A673 (cell line): ENCODE data around the gene SMYD3. TPM values are rescaled to one million over a fixed set of nuclear protein-coding genes. Genes with fewer than 3 reads are reported as not detected.

Source experiments
- BruUV-seq: library from RNA; stranded (reverse); fragments of 400-500 nt; replicated peaks from 2 replicates; lab custom pipeline; 2021; lab: Mats Ljungman, UMichigan
- CTCF ChIA-PET: fragments of 300-600 bp; sonication (Branson Sonifier 250); formaldehyde crosslinking; loops from one replicate; lab custom pipeline; 2022; ENCODE audit warnings: antibody characterized with exemption; lab: Charles Lee
- POLR2A ChIA-PET: fragments of 300-600 bp; sonication (Branson Sonifier 250); formaldehyde crosslinking; loops from one replicate; lab custom pipeline; 2022; ENCODE audit warnings: antibody characterized with exemption; ENCODE audit not compliant: low non-redundant PET; lab: Charles Lee
- DNase-seq: peaks from one replicate; pipeline ENCODE4 v3.0.0-alpha.2; 2015; ENCODE audit warnings: low spot score
- H3K27ac ChIP-seq: fragments of 200-600 bp; sonication (generic); 2 replicates; pipeline ENCODE4 v1.5.1; 2016; ENCODE audit warnings: mixed run types, low read depth, mild to moderate bottlenecking, mixed read lengths, antibody characterized with exemption, low read length; ENCODE audit not compliant: poor library complexity, severe bottlenecking
- H3K27me3 ChIP-seq: fragments of 200-600 bp; sonication (generic); replicated peaks from 2 replicates; pipeline ENCODE4 v1.6.1; 2017; ENCODE audit warnings: mixed run types, low read depth, mild to moderate bottlenecking, mixed read lengths, antibody characterized with exemption, low read length; ENCODE audit not compliant: insufficient read depth, poor library complexity
- H3K36me3 ChIP-seq: fragments of 200-600 bp; sonication (generic); 2 replicates; pipeline ENCODE4 v1.6.1; 2016; ENCODE audit warnings: mixed run types, mild to moderate bottlenecking, mixed read lengths, antibody characterized with exemption, low read length; ENCODE audit not compliant: insufficient read depth, poor library complexity, severe bottlenecking
- H3K4me1 ChIP-seq: fragments of 200-600 bp; sonication (generic); 2 replicates; pipeline ENCODE4 v1.6.1; 2017; ENCODE audit warnings: mixed run types, mild to moderate bottlenecking, mixed read lengths, antibody characterized with exemption, low read length; ENCODE audit not compliant: insufficient read depth, poor library complexity, severe bottlenecking
- H3K4me3 ChIP-seq: fragments of 200-600 bp; sonication (generic); 2 replicates; pipeline ENCODE4 v1.5.1; 2016; ENCODE audit warnings: low read depth, mixed run types, mild to moderate bottlenecking, mixed read lengths, low read length; ENCODE audit not compliant: poor library complexity, severe bottlenecking
- H3K9me3 ChIP-seq: fragments of 200-600 bp; sonication (generic); 2 replicates; pipeline ENCODE4 v1.6.1; 2016; ENCODE audit warnings: mixed run types, low read depth, mild to moderate bottlenecking, mixed read lengths, antibody characterized with exemption, low read length; ENCODE audit not compliant: poor library complexity, severe bottlenecking
- CTCF ChIP-seq: fragments of 300-800, 200-600 bp; sonication (generic); conservative IDR thresholded peaks from 2 replicates; pipeline ENCODE4 v1.5.1; 2017; ENCODE audit warnings: low read depth, mild to moderate bottlenecking, antibody characterized with exemption, low read length, moderate library complexity, mixed read lengths
- EZH2 ChIP-seq: fragments of 200-600 bp; sonication (generic); IDR thresholded peaks from 2 replicates; pipeline ENCODE4 v1.6.1; 2017; ENCODE audit warnings: borderline replicate concordance, low read depth, mild to moderate bottlenecking, mixed read lengths, antibody characterized with exemption, low read length; ENCODE audit not compliant: poor library complexity, severe bottlenecking
- intact Hi-C: fragments of 100-400 bp; cut with micrococcal nuclease; formaldehyde crosslinking; loops from one replicate; pipeline ENCODE4 v1.10.0; 2022; ENCODE audit not compliant: unreplicated experiment
- total RNA-seq: library from RNA; stranded (reverse); gene quantifications from 2 replicates; pipeline ENCODE4 v1.2.3, GENCODE V29; 2021

Gene SMYD3
- total RNA-seq, 1 experiment from 2014 or later = 29.0 TPM

GRCh38 chr1:245717611-245718010, 789.5 kb downstream of the SMYD3 start:
- H3K4me3 ChIP-seq = no peak overlapping the region
- no peaks in the 10 kb centered on the region for H3K4me1 ChIP-seq
- H3K36me3 ChIP-seq = no peaks in the 10 kb centered on the region
- TF ChIP-seq CTCF = no peak
- no peak for TF ChIP-seq EZH2
- H3K27me3 ChIP-seq = no peaks in the 10 kb centered on the region
- intact Hi-C loops = no loop called here
- H3K9me3 ChIP-seq = no peaks in the 10 kb centered on the region
- ChIA-PET CTCF (no interaction called here), POLR2A (no interaction called here)
- DNase-seq = no peak
- no TSS peak for BruUV-seq
- H3K27ac ChIP-seq = no peak overlapping the region

- Histone ChIP-seq H3K4me3 (no peak overlapping the region), H3K9me3 (no peaks in the 10 kb centered on the region), H3K4me1 (no peaks in the 10 kb centered on the region), H3K36me3 (no peaks in the 10 kb centered on the region), H3K27me3 (no peaks in the 10 kb centered on the region), H3K27ac (no peak overlapping the region)
- BruUV-seq = no TSS peak
- POLR2A ChIA-PET = no interaction called here
- no peak for TF ChIP-seq EZH2
- TF ChIP-seq CTCF = no peak
- CTCF ChIA-PET = no interaction called here
- intact Hi-C loops = no loop called here
- no peak for DNase-seq
Observed at GRCh38 chr1:245716561-245716960, 790.5 kb downstream of the SMYD3 start.

GRCh38 chr1:245715970-245716369, 791.1 kb downstream of the SMYD3 start:
- no peak overlapping the region for H3K27ac ChIP-seq
- no TSS peak for BruUV-seq
- intact Hi-C loops = no loop called here
- ChIA-PET CTCF (no interaction called here), POLR2A (no interaction called here)
- no peak overlapping the region for H3K4me3 ChIP-seq
- H3K36me3 ChIP-seq = no peaks in the 10 kb centered on the region
- DNase-seq = no peak
- TF ChIP-seq EZH2 (no peak), CTCF (no peak)
- no peaks in the 10 kb centered on the region for H3K4me1 ChIP-seq
- no peaks in the 10 kb centered on the region for H3K9me3 ChIP-seq
- H3K27me3 ChIP-seq = no peaks in the 10 kb centered on the region
